NCI-H2107 (cell line): ENCODE data around the gene SMYD2.

ENCODE experiments used
- DNase-seq: peaks from one replicate; lab custom pipeline; 2025; lab: John Stamatoyannopoulos, UW

SMYD2 gene, protein sequence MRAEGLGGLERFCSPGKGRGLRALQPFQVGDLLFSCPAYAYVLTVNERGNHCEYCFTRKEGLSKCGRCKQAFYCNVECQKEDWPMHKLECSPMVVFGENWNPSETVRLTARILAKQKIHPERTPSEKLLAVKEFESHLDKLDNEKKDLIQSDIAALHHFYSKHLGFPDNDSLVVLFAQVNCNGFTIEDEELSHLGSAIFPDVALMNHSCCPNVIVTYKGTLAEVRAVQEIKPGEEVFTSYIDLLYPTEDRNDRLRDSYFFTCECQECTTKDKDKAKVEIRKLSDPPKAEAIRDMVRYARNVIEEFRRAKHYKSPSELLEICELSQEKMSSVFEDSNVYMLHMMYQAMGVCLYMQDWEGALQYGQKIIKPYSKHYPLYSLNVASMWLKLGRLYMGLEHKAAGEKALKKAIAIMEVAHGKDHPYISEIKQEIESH

DNA sequence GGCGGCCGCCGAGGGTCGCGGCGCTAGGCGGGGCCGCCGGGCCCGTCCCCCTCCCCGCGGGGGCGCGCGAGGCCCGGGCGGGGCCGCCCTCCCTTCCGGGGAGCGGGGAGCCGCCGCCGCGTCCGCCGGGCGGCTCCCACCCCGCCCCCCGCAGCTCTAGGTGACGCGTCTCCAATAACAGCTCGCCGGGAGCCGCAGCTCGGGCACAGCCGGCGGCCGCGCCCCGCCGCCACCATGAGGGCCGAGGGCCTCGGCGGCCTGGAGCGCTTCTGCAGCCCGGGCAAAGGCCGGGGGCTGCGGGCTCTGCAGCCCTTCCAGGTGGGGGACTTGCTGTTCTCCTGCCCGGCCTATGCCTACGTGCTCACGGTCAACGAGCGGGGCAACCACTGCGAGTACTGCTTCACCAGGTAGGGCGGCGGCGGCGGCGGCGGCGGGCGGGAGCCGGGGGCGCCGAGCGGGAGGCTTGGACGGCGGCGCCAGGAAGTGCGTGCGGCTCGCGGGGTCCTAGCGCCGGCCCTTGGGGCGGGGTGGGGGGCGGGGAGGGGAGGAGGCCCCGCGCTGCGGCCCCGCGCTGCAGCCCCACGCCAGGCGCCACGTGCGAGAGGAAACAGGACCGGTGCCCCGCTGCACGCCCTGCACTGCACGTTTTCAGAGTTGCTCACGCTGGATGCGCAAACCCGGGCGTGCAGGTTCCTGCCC lies at the start of gene SMYD2:
SMYD2 (plus strand) TSS at position 139 of the 699 bp plus-strand sequence; CDS start at position 235, 96 bp downstream.
- DNase-seq, result no peak

DNA sequence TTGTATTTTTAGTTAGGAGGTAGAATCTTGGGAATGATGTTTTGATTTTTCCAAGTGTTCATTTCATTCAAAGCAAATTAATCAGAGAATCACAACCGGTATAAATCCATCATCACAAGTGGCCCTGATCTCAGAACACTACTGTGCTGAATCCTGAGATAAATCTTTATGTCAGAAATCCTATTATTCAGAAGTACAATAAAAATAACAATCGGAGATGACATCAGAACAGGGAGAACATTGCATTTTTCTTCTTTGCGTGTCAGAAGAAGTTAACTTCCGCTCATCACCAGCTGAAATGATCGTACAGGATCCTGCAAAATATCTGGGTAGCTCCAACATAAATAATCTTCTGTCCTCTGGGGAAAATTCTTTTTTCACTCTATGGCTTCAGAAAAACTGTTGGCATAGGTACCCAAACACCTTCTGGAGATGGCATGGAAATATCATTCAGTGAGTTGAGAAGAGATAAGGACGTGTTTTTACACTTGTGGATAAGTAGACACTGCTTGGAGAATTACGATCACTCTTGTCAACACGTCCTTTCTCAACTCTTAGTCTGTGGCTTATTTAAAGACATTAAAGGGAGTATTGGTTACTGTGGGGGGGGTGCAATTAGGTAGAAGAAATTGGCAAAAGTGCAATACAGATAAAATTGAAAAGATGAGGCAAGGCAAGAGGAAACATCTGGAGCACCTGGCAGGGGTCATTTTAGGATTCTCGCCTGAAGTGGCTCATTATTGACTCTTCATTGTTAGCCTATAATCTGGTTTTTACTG lies 46.9 kb upstream of the SMYD2 start:
- DNase-seq, result no peak

DNA sequence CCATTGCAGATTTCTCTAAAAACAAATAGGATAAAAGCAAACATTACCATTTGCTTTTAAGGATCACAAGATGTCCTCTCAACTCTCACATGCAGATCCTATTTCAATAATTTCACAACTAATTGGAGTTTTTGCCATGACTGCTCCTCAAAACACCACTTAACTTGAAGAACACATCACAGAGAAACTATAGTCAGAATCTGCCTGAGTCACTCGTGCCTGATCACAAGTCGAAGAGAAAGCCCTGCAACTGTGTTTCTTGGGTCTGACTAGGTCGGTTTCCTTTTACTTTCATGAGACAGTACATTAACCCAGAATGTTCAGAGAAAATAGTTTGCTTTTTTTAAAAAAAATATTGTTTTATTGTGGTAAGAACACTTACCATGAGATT lies 46.3 kb upstream of the SMYD2 start:
- DNase-seq, result peak; percentile 18

DNA sequence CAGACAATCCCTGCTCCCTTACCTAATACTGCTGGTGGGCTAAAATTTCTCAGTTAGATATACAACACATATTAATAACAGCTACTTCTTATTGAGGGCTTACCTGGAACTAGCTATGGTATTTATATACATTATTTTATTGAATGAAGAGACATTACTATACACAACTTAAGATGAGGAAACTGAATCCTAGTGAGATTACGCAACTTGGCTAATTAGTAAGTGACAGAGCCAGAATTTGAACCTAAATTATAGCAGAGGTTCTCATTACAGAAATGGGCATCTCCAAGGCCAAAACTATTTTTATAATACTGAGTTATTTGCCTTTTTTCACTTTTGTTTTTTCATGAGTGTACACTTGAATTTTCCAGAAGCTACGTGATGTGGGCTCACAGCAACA lies 44.5 kb upstream of the SMYD2 start:
- no peak for DNase-seq

DNA sequence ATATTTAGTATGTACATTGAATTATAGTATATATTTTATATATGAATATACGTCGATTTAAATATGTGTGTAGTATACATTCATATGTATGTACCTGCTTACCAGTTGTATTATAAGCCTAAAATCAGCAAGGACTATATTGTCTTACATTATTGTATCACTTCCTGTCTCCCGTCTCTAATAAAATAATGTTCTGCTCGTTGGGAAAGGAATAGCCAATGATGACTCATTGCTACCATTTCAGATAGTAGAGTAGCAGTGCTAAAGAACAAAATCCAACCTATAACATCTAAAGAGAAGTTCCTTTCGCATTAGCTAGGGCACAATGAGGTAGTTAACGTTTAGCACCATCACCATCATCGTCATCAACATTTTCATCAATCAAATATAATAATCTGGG lies 39.9 kb upstream of the SMYD2 start:
- DNase-seq, result no peak

DNA sequence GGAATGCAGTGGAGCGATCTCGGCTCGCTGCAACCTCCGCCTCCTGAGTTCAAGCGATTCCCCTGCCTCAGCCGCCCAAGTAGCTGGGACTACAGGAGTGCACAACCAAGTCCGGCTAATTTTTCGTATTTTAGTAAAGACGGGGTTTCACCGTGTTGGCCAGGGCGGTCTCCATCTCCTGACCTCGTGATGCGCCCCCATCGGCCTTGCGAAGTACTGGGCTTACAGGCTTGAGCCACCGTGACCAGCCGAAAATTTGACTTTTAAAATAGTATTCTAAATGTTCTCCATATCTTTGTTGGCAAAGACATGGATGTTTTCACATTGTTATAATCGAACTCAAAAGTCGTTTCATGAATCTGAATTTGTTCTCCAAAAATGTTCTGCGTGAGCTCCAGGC lies 36.7 kb upstream of the SMYD2 start:
- DNase-seq, result no peak

DNA sequence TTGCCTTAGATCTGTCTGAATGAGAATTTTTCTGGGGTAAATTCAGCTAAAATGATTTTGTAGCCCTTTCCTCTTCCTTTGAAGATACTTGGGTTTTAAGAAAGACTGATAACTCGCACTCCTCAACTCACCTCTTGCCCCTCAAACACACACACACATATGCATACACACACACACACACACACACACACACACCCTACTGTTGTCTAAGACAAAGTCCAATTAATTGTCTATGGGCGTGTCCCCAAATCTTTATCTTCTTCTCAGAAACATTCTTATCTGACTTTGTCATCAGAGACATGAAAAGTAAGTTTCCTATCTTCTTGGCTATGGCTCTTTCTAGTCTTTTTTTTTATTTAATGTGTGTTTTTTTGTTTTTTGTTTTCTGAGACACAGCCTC lies 36.1 kb upstream of the SMYD2 start:
- DNase-seq, result no peak

DNA sequence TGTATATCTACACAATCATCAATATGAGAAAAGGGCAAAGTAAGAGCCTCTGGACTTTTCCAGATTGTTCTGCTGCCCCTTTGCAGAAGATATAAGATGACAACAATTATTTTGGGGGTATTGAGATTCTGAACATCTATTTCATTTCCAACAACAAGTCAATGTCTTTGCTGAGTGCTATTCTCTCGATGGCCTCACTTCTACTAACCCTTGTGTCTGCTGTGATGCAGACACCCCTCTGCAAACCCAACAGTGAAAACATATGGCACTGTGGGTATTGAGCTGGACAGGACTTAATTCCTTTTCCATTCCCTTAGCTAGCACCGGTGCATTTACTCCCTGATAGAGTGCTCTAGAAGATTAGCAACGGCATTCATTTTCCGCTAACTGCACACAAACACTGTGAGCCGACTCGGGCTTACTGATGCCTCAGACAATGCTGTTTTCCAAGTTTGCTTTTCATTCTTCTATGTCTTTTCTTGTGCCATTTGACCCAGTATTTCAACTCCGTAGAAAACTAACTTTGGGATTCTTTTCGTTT lies 33.4 kb upstream of the SMYD2 start:
- no peak for DNase-seq

DNA sequence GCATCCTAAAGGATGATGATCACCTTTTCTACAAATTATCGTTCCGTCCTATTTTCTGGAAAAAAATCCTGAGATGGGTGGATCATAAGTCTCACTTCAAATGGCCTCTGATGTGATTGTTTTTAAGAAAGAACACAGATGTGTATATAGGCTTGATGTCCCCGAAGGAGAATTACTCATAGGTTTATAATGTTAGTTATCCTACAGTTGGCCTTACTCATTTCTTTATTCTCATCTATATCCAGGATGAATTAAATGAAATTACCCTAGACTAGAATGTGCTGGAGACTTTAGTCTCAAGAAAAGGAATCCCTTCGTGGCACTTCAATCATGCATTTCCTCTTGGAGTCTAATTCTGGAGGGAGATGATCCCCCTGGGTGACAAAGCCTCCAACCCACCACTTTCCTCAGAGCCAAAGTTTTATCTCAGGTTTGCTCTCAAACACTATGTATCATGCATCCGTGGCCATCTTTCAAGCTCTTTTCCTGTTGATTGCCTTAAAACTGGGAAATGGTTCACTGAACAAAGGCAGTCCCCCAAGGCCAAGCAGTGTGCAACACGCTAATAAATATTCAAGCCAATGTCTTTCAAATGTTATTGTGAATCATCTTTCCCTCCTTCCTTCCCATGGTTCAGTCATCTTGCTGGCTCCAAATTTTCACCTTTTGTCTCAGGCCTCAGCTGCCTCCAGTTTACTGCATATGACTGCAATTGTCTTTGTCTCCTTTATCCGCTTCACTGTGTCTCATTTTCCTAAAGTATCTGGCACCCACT lies 32.5 kb upstream of the SMYD2 start:
- no peak for DNase-seq

DNA sequence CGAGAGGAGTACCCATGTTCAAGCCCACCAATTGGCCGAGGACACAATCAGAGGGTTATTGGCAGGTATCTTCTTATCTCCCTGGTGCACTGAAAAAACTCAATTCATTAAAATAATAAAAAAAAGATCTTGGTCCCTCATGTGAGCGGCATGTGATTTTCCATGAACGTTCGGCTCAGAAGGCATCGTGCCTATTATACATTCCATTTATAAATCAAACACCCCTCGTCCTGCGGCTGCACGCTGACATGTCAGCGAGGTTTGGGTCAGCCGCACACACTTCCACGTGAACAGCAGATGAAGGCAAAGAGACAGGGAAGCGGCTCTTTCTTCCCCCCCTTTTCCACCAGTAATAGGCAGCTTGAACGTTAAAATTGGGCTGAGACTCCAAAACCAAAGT lies 31.3 kb upstream of the SMYD2 start:
- no peak for DNase-seq

DNA sequence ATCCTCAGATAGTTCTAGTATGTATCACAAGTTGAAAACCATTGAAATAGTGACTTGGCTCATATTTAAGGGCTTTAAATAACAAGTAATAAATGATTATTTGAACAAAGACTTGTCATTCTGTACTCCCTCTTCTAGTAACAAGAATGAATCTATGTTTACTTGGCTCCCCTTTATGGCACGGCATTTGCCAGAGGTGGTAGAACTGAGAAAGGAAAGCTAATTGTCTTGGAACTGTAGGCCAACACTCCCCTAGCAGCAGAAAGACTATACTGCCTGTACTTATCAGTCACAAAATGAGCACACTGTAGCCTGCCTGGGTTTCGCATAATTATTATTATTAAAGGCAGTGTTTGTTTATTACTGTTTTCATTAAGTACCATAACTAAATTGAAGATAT lies 29.6 kb upstream of the SMYD2 start:
- DNase-seq, result no peak

DNA sequence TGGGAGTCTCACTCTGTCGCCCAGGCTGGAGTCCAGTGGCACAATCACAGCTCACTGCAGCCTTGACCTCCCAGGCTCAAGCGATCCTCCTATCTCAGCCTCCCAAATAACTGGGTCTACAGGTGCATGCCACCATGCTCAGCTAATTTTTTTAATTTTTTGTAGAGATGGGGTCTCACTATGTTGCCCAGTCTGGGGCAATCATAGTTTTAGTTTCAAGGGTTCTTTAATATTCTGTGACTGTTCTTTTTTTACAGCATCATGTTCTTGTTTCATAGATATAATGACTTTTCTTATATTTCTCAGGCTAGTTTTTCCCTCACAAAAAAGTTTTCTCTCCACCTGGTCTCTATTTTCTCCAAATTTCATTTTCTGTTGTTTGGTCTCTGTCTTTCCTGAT lies 25.4 kb upstream of the SMYD2 start:
- DNase-seq, result no peak

DNA sequence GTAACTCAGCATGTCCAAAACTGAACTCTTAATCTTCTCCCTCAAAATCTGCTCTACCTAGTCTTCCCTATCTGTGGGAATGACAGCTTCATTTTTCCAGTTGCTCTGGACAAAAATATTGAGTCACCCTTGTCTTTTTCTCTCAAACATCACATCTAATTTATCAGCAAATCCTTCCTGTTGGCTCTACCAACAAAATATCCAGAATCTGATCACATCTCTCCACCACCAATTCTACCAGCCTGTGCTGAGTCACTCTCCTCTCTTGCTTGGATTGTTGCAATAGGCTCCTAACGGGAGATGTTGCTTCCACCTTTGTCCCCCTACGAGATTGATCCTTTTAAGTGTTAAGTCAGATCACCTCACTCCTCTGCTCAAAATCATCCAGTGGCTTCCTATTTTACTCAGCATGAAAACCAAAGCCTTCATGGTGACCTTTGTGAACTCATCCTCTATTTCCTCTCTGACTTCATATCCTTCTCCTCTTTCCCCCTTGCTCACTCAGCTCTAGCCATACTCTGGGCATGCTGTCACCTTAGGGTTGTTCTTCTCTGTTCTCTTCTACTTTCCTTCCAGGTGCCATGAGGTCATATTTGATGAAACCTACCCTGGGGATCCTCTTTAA lies 21.5 kb upstream of the SMYD2 start:
- DNase-seq, result no peak

DNA sequence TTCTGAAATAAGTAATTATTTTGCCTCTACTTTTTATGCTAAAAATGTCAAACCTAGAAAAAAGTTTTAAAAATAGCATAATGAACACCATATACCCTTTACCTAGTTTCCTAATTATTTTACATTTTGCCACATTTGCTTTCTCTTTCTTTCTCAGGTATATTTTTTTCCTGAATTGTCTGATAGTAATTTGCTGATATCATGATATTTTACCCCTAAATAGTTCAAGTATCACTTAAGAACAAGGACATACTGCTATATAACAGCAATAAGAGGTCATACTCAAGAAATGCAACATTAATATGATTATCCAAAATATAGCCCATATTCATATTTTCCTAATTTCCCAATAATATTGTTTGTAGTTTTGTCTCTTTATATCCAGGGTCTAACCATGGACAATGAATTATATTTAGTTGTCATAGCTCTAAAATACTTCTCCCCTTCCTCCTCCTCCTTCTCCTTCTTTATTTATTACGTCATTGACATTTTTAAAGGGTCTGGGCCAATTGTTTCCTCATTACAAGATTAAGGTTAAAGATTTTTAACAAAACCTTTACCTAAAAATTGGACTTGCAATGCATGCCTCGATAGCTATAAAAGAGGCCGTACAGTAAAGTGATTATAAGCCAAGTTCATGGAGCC lies 20.3 kb upstream of the SMYD2 start:
- no peak for DNase-seq

DNA sequence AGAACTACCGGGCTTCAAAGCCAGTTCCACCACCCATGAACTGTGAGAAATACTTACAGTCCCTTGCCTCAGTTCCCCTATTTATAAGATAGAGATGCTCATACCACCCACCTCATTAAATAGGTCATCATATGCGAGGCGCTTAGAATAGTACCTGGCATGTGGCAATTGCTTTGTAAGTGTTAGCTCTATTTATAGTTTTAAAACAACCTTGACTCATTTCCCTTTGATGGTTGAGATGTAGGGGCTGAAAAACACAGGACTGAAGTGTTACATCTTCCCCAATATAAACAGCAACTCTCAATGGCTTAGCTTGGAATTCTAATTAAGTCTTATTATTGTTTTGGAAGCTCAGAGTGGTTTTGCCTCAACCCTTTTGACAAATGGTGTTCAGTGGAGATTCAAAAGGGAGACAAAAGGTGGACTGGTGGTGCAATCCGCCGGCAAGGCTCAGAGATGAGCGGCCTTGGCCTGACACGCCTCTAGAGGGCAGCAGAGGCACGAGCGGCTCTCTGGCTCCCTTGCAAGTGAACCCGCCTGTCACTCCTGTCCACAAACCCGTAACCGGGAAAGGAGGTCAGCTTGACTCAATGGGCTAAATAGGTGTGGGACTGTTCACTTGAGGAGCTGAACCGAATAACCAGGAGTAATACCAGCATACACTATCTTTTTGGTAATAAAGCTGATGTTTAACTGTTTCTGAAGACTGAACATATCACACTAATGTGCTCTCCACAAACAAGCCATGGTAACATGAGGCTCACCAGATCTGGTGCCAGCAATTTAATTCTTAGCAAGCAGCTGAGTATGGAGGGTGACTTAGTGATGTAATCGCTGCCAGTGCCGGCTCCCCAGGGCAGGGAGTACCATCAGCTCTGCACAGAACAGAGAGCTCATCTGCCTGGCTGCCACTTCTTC lies 19.5 kb upstream of the SMYD2 start:
- DNase-seq, result peak; percentile 74

DNA sequence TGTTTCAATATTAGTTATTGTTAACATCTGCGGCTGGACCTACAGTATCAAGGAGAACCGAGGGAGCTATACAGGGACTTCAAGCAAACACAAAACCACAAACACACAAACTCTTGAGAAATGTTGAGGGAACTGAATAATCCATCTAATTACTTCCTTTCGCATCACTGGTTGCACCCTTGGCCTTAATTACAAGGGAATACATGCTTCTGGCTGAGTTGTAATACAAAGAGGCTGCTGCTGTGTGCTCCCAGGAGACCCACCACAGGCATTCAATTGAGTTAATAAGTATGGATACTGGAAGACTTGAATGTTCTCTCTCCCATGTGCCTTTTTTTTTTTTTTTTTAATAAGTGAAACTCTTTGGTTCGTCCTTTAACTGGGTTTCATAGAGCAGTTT lies 16.8 kb upstream of the SMYD2 start:
- DNase-seq, result peak; percentile 15

DNA sequence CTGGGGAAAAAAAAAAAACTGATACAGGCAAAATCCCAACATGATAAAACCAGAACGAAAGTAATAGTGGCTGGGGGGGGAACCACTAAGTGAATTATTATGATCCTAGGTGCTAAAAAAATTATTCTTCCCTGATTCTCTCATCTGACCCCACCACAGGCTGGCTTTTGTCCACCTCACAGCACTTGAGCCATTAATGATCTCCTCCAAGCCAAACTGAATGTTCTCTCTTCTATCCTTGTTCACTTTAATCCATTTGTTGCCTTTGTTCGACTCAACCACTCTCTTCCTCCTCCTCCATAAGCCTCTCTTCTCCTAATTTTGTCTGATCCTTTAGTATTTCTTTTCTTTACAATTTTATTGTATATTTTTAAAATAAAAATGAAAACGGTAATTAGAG lies 16.0 kb upstream of the SMYD2 start:
- DNase-seq, result no peak

DNA sequence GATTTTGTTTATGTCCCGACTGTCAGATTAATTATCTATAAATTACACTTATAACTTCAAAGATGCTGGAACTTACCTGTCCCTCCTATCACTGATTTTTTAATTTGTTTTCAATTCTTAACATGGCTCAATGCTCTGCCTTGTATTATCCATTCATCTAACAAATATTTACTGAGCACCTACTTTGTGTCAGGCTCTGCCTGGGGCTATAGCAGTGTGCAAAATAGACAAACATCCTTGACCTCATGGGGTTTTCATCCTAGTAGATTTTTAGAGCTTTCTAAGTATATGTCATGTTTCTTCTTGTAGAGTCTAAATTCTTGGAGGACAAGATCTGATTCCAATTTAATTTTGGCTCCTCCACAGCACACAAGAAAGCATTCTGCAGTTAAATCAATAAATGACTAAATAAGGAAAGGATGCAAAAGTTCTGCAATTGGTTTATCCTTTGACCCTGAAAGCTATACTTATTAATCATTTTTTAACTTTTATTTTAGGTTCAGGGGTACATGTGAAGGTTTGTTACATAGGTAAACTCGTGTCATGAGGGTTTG lies 10.8 kb upstream of the SMYD2 start:
- no peak for DNase-seq

DNA sequence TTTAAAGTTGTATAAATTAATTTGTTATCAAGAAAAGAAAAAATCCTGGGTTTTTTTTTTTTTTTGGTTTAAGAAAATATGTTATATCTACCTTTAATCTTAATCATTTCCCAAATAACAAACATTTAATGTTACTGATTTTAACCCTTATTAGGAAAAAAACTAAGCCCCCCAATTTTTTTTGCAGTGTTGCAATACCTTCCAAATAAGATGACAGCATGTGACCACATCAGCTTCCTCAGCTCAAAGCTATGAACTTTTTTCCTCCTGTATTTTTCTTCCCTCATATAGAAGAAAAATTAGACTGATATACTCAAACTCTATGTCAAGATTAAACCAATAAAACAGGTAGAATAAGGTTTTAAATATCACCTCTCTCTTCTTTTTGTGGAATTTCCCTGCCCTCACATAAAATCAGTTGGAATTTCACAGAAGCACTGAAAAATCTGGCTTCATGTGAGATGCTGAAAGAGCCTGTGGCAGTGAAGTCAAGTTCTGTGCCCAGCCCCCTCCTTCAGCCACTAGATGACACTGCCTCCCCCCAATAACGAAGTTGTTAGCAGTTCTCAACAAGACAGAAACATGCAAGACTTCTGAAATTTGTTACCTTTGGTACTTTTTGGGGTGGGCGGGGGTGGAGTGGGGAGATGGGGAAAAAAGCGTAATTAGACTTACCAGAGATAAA lies 9.6 kb upstream of the SMYD2 start:
- DNase-seq, result no peak
